ENCODE measurements around the gene HSCB.
"Not testable (repeated sequence)": the region's sequence is repeated elsewhere in the genome, so short reads cannot be mapped to it uniquely, and the experiment has no call there.

Gene HSCB

DNA sequence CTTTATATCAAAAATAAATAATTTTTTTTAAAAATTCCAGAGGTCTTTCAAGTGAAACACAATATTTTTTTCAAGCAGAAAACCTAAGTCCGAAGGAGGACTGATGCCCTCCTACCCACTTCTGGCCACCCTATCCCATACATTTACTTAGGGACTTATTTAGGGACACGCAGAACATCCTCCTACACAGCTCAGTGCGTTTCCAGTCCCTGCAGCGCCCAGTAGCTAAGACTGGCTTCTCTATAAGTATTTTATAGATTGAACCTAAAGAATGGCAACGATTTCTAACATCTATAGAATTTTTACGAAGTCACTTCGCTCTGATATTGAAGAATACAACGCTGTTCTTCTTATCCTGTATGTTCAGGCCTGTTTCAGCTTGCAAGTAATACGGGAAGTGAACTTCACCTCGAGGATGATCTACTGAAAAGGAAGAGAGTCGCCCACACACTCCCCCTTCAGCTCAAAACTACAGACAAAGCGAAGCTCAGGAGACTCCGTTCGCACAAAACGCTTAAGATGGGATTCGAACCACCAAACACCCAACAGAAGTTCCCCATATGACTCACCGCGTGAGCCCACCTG, 547 bp upstream of the HSCB start:
- no peak for DNase-seq

GRCh38 chr22:28742562-28742962, 723 bp downstream of the HSCB start:
- no peak for DNase-seq

- DNase-seq = no peak
Measured at GRCh38 chr22:28743852-28744251, 2.0 kb downstream of the HSCB start.

GRCh38 chr22:28750471-28750881, 8.6 kb downstream of the HSCB start:
- no peak for DNase-seq

DNA sequence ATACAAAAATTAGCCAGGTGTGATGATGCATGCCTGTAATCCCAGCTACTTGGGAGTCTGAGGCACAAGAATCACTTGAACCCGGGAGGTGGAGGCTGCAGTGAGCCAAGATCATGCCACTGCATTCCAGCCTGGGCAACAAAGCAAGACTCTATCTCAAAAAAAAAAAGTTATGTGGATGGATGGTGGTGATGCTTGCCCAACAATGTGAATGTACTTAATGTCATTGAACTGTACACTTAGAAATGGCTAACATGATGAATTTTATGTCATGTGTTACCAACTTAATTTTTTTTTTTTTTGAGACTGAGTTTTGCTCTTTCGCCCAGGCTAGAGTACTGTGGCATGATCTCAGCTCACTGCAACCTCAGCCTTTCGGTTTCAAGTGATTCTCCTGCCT, 12.7 kb downstream of the HSCB start:
- not testable (repeated sequence) for DNase-seq

- no peak for DNase-seq
Measured at GRCh38 chr22:28759861-28760560, 18.2 kb downstream of the HSCB start.

DNA sequence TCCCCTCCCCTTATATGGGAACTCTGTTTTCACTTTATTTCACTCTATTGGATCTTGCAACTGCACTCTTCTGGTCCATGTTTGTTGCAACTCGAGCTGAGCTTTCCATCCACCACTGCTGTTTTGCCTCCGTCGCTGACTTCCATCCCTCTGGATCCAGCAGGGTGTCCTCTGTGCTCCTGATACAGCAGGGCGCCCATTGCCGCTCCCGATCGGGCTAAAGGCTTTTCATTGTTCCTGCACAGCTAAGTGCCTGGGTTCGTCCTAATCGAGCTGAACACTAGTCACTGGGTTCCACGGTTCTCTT, 19.6 kb downstream of the HSCB start:
- DNase-seq = no peak

DNA sequence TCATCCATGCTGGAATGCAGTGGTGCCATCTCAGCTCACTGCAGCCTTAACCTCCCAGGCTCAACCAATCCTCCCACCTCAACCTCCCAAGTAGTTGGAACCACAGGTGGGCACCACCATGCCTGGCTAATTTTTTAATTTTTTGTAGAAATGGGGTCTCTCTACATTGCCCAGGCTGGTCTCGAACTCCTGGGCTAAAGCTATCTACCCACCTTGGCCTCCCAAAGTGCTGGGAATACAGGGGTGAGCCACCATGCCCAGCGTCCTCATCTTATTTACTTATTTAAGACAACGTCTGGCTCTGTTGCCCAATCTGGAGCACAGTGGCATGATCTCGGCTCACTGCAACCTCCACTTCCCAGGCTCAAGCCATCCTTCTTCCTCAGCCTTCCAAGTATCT, 20.2 kb downstream of the HSCB start:
- DNase-seq = not testable (repeated sequence)

DNA sequence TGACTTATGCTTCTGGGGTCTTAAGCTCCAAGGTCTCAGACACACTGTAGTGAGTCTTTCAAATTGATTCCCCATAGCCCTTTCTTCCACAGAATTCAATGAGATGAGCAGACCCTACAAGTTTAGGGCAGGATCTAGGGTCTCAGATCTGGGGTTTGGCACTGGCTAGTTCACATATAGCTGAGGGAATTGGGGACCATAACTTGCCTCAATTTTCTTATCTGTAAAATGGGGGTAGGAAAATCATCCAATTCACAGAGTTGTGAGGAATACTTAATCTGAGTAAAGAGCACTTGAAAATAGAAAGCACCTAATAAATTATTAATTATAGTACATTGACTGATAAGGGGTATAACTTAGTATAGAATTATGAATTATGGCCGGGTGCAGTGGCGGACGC, 24.8 kb downstream of the HSCB start:
- DNase-seq = no peak

- DNase-seq = no peak
Measured at GRCh38 chr22:28768701-28769393, 27.0 kb downstream of the HSCB start.

DNA sequence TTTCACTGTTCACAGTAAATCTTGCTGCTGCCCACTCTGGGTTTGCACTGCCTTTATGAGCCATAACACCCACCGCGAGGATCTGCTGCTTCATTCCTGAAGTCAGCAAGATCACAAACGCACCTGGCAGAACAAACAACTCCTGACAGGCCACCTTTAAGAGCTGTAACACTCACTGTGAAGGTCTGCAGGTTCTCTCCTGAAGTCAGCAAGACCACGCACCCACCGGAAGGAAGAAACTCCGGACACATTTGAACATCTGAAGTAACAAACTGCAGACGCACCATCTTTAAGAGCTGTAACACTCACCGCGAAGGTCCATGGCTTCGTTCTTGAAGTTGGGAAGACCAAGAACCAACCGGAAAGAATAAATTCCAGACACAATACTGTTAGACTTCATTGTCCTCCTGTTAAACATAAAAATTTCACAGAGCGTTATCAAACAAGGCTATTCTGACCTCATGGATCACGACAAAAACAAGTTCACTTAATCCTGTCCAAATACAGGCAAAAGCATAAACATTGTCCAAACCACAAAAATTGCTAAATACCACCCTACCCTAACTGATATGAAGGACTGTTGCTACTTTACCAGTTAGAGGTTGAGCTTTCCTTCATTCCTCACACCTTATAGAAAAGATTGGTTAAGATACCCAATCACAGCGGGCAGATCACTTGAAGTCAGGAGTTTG, 27.7 kb downstream of the HSCB start:
- no peak for DNase-seq

DNA sequence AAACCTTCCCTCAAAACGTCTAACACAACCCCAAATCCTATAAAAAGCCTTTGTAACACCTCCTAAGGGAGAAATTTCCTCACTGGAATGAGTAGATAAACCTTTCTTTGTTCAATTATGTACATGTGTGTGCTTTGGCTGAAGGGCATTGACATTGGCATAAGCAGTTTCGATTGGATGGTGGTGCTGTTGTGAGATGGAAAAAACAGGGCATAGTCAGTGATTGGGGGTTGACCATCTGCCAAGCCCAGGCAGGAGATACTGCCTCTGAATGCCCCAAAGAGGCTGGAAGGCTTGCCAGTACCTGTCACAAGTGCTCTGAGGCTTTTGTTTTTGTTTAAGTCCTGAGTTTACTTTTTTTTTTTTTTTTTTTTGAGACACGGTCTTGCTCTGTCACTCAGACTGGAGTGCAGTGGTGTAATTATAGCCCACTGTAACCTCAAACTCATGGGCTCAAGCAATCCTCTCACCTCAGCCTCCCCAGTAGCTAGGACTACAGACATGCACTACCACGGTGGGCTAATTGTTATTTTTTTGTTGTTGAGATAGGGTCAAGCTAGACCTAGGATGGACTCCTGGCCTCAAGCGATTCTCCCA, 29.5 kb downstream of the HSCB start:
- no peak for DNase-seq

DNA sequence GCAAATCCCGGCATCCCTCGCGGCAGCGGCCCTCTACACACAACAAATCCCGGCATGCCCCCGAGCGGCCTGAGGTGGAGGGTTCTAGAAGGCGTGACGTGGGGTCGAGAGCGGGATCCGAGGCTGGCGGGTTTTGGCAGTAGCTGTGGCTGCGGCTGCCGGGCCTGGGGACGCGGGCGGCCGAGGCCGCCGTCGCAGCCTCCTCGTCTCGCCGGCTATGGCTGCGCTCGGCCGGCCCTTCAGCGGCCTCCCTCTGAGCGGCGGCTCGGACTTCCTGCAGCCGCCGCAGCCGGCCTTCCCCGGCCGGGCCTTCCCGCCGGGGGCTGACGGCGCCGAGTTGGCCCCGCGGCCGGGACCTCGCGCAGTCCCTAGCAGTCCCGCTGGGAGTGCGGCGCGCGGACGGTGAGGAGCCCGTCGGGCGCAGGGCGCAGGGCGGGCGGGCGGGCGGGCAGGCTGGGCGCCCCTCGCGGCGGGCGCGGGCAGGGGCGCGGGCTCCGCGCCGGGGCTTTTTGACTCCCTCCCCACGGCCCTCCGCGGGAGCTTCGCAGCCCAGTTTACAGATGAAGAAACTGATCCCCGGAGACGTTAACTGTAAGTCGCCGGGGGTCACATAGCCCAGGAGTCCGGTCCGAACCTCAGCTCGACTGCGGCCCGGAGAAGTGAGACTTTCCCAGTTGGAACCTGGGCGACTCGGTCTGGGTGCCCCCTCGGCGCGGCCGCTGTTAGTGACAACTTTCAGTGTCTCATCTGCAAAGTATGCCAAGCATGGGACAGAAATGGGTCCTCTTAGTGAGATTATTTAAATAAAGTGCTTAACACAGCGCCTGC, 31.0 kb downstream of the HSCB start, which contains the start of gene CCDC117:
TSS of gene CCDC117 (plus strand) at position 63 of the 828 bp plus-strand sequence. CDS start at position 218, 155 bp downstream.
- DNase-seq = peak; percentile 89

DNA sequence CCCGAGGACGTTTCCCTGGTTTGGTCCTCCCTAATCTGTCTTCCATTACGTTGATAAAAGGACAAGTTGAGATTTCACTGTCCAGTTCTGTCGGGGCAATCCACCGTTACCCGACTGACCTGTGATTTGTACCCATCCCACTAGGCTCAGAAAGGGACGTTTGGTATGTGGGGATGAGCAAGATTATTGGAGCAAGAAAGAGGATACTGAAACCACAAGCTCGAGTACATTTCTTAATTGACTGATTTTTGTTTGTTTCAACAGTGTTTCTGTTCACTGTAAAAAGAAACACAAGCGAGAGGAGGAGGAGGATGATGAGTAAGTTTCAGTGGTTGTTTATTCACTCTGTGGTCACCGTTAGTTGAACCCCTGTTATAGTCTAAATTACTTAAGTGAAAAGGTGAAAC, 31.6 kb downstream of the HSCB start:
- no peak for DNase-seq

GRCh38 chr22:28774378-28774777, 32.5 kb downstream of the HSCB start:
- DNase-seq = no peak

DNA sequence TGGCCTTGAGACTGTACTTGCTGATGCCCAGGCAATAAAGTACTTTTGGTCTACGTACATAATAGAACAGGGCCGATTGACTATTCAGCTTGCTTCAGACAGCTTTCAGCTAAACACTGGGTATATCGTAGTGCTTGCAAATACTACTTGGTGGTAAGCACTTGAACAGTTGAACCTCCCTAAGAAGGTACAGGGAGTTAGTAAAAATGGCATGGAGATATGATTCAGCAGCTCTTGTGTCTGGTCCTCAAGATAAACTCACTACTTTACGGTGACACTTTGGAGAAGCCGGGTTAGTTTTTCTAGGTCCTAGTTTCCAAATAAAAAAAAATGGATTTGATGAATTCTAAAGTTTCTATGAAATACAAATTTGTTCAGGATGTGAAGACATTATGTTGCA, 38.0 kb downstream of the HSCB start:
- DNase-seq = no peak

- no peak for DNase-seq
Measured at GRCh38 chr22:28780296-28780695, 38.5 kb downstream of the HSCB start.

- no peak for DNase-seq
Measured at GRCh38 chr22:28783786-28784671, 42.2 kb downstream of the HSCB start.

DNA sequence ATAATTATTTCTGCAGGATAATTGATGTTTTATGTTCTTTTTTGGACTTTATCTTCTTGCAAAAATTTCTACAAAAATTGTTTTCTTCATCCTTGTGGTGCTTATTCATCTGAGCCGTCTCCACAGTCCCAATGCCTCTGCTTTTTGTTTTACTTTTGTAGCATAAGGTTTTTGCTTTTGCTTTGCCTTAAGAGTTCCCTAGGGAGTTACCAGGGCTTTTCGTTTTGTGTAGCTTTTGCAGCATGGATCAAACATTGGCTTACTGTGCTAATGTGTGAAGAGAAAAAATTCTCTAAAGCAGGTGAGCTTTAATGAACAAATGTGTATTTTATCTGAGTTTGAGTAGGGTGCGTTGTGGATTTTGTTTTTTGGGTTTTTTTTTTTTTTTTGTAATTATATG, 46.8 kb downstream of the HSCB start:
- no peak for DNase-seq

DNA sequence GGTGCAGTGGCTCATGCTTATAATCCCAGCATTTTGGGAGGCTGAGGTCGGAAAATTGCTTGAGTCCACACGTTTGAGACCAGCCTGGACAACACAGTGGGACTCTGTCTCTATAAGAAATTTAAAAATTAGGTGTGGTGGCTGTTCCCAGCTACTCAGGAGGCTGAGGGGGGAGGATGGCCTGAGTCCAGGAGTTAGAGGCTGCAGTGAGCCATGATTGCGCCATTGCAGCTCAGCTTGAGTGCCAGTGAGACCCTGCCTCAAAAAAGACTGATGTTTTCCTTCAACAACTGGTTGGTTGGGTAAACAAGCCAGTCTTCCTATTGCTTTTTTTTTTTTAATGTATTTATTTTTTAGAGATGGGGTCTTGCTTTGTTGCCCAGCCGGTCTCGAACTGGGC, 49.3 kb downstream of the HSCB start:
- DNase-seq = no peak

- no peak for DNase-seq
Measured at GRCh38 chr22:28791841-28792490, 50.1 kb downstream of the HSCB start.
